BE2C (cell line): ENCODE results near the gene UNC13C.

ENCODE experiments used
- DNase-seq: peaks from one replicate; pipeline ENCODE4 v3.0.0-alpha.2; 2020
- H3K27me3 ChIP-seq: fragments of 250-450 bp; sonication (Bioruptor Pico); 2 replicates; pipeline ENCODE4 v1.5.1; 2020; ENCODE audit warnings: mild to moderate bottlenecking
- H3K36me3 ChIP-seq: fragments of 250-450 bp; sonication (Bioruptor Pico); 2 replicates; pipeline ENCODE4 v1.5.1; 2020; ENCODE audit warnings: mild to moderate bottlenecking
- H3K4me1 ChIP-seq: fragments of 250-450 bp; sonication (Bioruptor Pico); 2 replicates; pipeline ENCODE4 v1.5.1; 2020
- H3K4me3 ChIP-seq: 2 replicates; pipeline ENCODE4 v1.5.1; 2011; ENCODE audit warnings: low read depth, low read length
- H3K9me3 ChIP-seq: fragments of 250-450 bp; sonication (Bioruptor Pico); 2 replicates; pipeline ENCODE4 v1.5.1; 2020
- TF ChIP-seq, protein P1 (sequence below): IDR thresholded peaks from 2 replicates; pipeline ENCODE4 v1.5.1; 2012; ENCODE audit warnings: mild to moderate bottlenecking, low read depth, low read length

The UNC13C gene

DNA sequence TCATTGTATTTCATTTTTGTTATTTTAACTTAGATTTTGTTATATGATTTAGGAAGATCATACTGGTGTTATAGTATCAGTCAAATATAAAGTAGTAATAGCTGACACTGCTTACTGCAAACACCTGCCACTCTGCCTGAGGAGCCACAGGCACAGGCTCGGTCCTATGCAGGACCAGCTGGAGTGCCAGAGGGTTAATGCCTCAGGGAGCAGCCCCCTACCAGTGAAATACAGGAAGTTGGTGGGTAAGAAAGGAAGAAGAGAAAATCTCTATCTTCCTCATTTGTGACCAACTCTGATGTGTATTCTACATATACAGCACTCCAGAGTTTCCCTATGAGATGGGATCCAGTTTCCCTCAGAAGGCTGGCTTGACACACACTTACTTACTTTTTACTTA is 593.3 kb downstream of the UNC13C start:
- H3K4me3 ChIP-seq, result no peak overlapping the region
- H3K9me3 ChIP-seq, result no peaks in the 10 kb centered on the region
- no peaks in the 10 kb centered on the region for H3K36me3 ChIP-seq
- TF ChIP-seq, protein P1, sequence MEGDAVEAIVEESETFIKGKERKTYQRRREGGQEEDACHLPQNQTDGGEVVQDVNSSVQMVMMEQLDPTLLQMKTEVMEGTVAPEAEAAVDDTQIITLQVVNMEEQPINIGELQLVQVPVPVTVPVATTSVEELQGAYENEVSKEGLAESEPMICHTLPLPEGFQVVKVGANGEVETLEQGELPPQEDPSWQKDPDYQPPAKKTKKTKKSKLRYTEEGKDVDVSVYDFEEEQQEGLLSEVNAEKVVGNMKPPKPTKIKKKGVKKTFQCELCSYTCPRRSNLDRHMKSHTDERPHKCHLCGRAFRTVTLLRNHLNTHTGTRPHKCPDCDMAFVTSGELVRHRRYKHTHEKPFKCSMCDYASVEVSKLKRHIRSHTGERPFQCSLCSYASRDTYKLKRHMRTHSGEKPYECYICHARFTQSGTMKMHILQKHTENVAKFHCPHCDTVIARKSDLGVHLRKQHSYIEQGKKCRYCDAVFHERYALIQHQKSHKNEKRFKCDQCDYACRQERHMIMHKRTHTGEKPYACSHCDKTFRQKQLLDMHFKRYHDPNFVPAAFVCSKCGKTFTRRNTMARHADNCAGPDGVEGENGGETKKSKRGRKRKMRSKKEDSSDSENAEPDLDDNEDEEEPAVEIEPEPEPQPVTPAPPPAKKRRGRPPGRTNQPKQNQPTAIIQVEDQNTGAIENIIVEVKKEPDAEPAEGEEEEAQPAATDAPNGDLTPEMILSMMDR, result no peak
- no peaks in the 10 kb centered on the region for H3K4me1 ChIP-seq
- no peaks in the 10 kb centered on the region; the same call in 1 of the 2 replicates for H3K27me3 ChIP-seq
- DNase-seq, result no peak

DNA sequence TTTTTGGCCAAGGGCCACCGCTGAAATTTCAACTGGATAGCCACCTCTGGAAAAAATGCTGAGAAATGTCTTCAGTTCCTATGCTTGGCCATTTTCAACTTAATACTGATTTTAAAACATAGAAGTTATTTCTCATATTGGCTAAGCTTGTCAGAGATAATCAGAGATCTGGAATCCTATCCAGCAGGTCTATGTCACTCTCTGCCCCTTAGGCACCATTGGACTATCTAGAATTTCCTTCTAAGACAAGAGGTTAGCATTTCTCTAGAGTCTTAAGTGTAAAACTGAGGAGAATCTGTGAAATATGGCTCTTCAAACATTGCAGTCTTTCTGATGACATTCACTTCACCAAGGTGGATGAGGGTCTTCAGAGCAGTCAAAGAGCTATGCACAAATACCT is 597.3 kb downstream of the UNC13C start:
- no peak for DNase-seq
- Histone ChIP-seq H3K4me3 (no peak overlapping the region), H3K36me3 (no peaks in the 10 kb centered on the region), H3K9me3 (no peaks in the 10 kb centered on the region), H3K27me3 (peaks cover 3% of the 10 kb centered on the region), H3K4me1 (no peaks in the 10 kb centered on the region)
- TF ChIP-seq, protein P1, result no peak

DNA sequence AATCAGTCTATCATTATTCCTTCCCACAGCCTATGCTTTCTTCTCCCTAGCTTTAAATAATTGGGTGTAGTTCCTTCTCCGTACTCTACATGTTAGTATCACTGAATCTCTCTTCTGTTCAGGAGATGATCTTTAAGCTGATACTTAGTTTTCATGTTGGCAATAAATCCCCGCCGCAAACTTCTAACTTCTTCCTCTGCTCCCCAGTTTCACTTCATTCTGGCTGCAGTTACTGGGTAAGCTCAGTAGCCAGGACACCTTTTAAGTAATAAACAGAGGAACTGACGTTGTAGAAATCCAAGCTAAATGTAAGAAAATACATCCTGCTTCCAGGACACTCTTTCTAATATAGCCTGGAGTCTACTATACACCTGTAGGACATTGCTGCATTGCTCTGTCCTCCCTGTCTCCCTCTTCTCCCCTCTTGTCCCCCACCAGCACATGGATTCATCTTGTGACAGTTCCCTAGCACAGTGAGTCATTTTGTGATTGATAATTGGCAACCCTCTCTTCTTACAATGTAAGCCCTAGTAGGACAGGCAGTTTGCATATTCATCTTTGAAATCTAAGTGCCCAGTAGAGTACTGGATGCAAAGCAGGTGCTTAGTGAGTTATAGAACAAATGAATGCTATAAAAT is 598.2 kb downstream of the UNC13C start:
- no peaks in the 10 kb centered on the region for H3K4me1 ChIP-seq
- no peak for DNase-seq
- TF ChIP-seq, protein P1, result no peak
- peaks cover 3% of the 10 kb centered on the region for H3K27me3 ChIP-seq
- H3K9me3 ChIP-seq, result no peaks in the 10 kb centered on the region
- no peak overlapping the region for H3K4me3 ChIP-seq
- H3K36me3 ChIP-seq, result no peaks in the 10 kb centered on the region

DNA sequence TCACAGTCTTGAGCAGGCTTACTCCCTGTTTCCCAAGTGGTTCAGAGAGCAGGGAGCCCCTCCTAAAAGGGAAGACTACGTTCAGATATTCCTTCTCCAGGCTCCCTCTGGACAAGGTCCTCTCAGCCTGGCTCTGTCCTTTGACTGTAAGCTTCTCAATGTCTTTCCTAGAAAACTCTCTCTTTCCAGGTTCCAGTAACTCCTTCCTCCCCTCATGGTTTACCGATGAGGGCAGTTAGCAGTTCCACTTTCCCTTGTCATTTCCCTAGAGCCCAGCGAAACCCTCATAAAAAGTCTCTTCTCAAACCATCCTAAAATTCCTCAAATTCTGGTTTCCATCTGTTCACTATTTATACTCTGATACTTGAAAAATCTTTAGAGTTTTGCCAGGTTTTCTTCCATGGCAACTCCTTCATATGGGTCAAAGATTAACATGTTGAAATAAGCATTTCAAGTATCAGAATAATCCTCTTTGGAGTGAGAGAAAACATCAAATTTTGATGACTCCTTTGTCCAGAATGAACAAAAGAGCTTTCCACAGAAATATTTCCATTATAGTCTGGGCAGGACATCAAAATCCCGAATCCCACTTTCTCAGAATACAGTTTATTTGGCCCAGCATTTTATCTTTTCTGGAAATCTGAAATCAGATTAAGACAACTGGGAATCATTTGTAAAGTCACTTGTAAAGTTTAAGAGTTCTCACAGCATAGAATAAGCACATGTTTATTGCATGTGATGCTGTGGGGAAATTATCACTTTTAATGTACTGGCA is 599.4 kb downstream of the UNC13C start:
- H3K4me3 ChIP-seq, result no peak overlapping the region

DNA sequence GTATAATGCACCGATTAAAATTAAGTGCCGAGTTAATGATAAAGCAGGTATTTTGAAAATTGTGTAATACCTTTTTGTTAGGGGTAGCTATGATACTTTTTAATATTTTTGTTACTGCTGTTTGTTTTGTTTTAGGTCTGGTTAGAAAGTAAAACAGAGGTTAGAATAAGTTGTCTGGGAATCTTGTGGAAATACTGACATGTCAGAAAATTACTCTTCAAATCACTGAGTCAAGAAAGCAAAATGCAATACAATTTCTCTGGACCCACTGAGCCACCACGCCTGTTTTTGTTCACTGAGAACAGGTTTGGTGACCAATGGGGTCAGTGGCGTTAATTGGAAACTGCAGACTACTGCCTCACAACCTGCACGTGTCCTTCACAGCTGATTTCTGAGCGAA is 601.6 kb downstream of the UNC13C start:
- no peak overlapping the region for H3K4me3 ChIP-seq
- H3K4me1 ChIP-seq, result no peaks in the 10 kb centered on the region
- DNase-seq, result no peak
- TF ChIP-seq, protein P1, result no peak
- peaks cover 3% of the 10 kb centered on the region for H3K27me3 ChIP-seq
- H3K36me3 ChIP-seq, result no peaks in the 10 kb centered on the region
- H3K9me3 ChIP-seq, result no peaks in the 10 kb centered on the region

More for the DNA sequence above, 599.4 kb downstream of the UNC13C start:
- H3K36me3 ChIP-seq, result no peaks in the 10 kb centered on the region
- H3K4me1 ChIP-seq, result no peaks in the 10 kb centered on the region
- DNase-seq, result no peak
- peaks cover 3% of the 10 kb centered on the region for H3K27me3 ChIP-seq
- TF ChIP-seq, protein P1, result no peak
- H3K9me3 ChIP-seq, result no peaks in the 10 kb centered on the region

DNA sequence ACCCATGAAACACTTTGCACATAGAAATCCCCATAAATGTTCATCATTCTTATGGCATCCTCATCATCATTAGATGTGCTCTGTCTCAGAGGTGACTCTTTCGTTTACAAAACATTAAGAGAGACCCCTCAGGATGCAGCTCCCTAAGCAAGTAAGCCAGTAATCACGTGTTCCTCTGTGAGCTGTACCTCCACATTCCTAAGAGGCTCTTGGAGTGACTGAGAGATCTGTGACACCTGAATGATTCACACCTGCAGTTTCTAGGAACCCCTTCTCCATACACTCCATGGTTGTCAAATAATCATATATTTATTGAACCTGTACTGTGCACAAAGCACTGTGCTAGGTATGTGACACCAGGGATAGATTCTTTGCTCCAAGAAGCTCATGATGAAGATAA is 602.4 kb downstream of the UNC13C start:
- DNase-seq, result no peak
- Histone ChIP-seq H3K27me3 (peaks cover 3% of the 10 kb centered on the region), H3K4me1 (no peaks in the 10 kb centered on the region), H3K9me3 (no peaks in the 10 kb centered on the region), H3K36me3 (no peaks in the 10 kb centered on the region), H3K4me3 (no peak overlapping the region)
- TF ChIP-seq, protein P1, result no peak
